ENCODE results near the gene CRB1. TPM values are rescaled to one million over a fixed set of nuclear protein-coding genes. Genes with fewer than 3 reads are reported as not detected.
"Not testable (repeated sequence)": the region's sequence is repeated elsewhere in the genome, so short reads cannot be mapped to it uniquely, and the experiment has no call there.

Gene CRB1
- total RNA-seq, 2 donors from 2014 or later = 0.17 TPM; not detected in 1

DNA sequence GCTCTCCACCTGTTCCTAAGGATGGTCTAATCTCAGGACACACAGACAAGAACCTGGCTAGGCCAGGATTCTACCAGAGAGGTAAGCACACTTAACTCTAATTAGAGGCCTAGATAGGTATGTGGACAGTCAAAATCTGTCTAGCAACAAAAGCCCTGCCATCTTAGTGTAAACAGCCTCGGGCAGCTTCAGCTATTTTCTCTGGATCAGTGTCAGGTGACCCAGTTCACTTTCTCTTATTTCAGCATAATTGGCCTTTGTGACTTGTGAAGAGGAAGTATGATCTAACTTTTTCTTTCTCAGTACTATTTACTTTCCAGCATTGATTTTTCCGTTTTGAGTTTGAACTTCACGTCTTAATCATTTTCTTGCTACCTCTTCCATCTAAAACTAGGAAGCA is 217.7 kb downstream of the CRB1 start:
- Histone ChIP-seq H3K4me1 (no peaks in the 10 kb centered on the region), H3K27me3 (no peaks in the 10 kb centered on the region), H3K4me3 (no peak overlapping the region), H3K36me3 (no peaks in the 10 kb centered on the region), H3K9me3 (no peaks in the 10 kb centered on the region), H3K9ac (ENCODE audit: low read depth in 2 of 2, low read length in 2 of 2) (no peak overlapping the region), H3K27ac (no peak overlapping the region)
- intact Hi-C loops (cut with DNase I) = no loop called here
- no peak for DNase-seq
- TF ChIP-seq, protein P1, sequence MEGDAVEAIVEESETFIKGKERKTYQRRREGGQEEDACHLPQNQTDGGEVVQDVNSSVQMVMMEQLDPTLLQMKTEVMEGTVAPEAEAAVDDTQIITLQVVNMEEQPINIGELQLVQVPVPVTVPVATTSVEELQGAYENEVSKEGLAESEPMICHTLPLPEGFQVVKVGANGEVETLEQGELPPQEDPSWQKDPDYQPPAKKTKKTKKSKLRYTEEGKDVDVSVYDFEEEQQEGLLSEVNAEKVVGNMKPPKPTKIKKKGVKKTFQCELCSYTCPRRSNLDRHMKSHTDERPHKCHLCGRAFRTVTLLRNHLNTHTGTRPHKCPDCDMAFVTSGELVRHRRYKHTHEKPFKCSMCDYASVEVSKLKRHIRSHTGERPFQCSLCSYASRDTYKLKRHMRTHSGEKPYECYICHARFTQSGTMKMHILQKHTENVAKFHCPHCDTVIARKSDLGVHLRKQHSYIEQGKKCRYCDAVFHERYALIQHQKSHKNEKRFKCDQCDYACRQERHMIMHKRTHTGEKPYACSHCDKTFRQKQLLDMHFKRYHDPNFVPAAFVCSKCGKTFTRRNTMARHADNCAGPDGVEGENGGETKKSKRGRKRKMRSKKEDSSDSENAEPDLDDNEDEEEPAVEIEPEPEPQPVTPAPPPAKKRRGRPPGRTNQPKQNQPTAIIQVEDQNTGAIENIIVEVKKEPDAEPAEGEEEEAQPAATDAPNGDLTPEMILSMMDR (IDR thresholded peaks at IDR 0.05) = no peak

DNA sequence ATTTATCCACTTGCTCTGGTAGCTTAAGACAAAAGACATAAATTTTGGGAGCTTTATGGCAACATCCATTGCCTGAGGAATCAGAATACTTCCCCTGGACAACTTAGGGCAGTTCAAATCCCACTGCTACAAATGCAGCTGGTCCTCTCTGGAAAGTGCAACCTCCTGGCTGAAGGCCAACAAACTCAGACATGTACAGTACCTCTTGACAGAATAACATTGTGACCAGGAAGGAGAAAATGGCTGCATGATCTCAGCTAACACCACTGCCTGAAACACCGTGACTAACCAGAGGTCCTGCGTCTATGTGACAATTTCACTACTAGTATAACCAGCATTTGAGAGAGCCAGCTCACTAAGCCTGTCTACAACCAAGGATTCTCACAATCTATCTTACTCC is 218.9 kb downstream of the CRB1 start:
- Histone ChIP-seq H3K9ac (ENCODE audit: low read depth in 2 of 2, low read length in 2 of 2) (no peak overlapping the region), H3K9me3 (no peaks in the 10 kb centered on the region), H3K27me3 (no peaks in the 10 kb centered on the region), H3K4me3 (no peak overlapping the region), H3K36me3 (no peaks in the 10 kb centered on the region), H3K27ac (no peak overlapping the region), H3K4me1 (no peaks in the 10 kb centered on the region)
- TF ChIP-seq, protein P1 (IDR thresholded peaks at IDR 0.05) = no peak
- intact Hi-C loops (cut with DNase I) = no loop called here
- DNase-seq = no peak

DNA sequence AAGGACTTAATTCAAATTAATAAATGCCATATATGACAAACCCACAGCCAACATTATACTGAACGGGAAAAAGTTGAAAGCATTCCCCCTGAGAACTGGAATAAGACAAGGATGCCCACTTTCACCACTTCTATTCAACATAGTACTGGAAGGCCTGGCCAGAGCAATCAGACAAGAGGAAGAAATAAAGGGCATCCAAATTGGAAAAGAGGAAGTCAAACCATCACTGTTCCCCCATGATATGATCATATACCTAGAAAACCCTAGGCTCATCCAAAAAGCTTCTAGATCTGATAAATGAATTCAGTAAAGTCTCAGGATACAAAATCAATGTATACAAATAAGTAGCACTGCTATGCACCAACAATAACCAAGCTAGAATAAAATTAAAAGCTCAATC is 223.5 kb downstream of the CRB1 start:
- H3K4me1 ChIP-seq; H3K36me3 ChIP-seq; H3K9me3 ChIP-seq; H3K4me3 ChIP-seq; H3K27ac ChIP-seq; H3K9ac ChIP-seq (ENCODE audit: low read depth in 2 of 2, low read length in 2 of 2); H3K27me3 ChIP-seq; intact Hi-C loops (cut with DNase I); DNase-seq: not testable (repeated sequence)

DNA sequence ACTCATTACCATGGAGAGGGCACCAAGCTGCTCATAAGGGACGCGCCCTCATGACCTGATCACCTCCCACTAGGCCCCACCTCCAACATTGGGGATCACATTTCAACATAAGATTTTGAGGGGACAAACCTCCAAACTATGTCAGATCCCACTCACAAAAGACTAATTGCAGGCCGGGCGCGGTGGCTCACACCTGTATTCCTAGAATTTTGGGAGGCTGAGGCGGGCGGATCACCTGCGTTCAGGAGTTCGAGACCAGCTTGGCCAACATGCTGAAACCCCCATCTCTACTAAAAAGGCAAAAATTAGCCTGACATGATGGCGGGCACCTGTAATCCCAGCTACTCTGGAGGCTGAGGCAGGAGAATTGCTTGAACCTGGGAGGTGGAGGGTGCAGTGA is 228.7 kb downstream of the CRB1 start:
- Histone ChIP-seq H3K9ac (ENCODE audit: low read depth in 2 of 2, low read length in 2 of 2) (no peak overlapping the region), H3K4me1 (no peaks in the 10 kb centered on the region), H3K27me3 (no peaks in the 10 kb centered on the region), H3K4me3 (no peak overlapping the region), H3K27ac (no peak overlapping the region), H3K9me3 (no peaks in the 10 kb centered on the region), H3K36me3 (no peaks in the 10 kb centered on the region)
- intact Hi-C loops (cut with DNase I) = no loop called here
- DNase-seq = no peak
- TF ChIP-seq, protein P1 (IDR thresholded peaks at IDR 0.05) = no peak

DNA sequence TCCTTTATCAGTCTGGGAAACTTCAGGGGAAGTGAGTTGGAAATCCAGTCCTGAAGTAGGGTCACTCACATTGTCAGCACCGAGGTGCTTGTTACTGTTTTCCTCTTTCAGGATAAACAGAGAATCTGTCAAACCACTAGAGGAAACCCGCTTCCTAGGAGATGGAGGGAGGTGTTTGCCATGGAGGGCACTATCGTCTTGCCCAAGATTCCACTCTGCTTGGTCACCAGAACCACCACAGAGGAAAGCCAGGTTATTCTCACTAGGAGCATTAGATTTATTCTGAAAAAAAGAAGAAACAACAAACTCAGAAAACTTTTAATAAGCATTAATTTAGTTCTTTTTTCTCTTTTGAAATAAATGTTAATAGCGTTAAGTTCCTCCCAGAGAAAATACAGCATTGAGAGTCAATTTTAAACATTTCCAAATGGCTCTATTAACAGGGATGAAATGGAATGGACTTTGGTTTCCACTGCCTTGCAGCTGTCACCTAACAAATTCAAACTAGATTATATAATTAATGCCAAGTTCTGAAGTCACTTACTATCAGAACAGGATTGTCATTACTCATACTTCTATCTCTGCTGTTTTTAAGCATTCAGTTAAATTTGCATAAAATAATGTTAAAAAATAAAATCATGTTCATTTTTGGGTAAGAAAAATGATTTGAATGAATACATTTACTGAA is 242.8 kb downstream of the CRB1 start:
- no peaks in the 10 kb centered on the region for H3K9me3 ChIP-seq
- no peak for DNase-seq
- no peak overlapping the region for H3K9ac ChIP-seq (ENCODE audit: low read depth in 2 of 2, low read length in 2 of 2)
- H3K4me3 ChIP-seq = no peak overlapping the region
- intact Hi-C loops (cut with DNase I) = no loop called here
- no peaks in the 10 kb centered on the region for H3K27me3 ChIP-seq
- H3K4me1 ChIP-seq = no peaks in the 10 kb centered on the region
- TF ChIP-seq, protein P1 (IDR thresholded peaks at IDR 0.05) = no peak
- no peak overlapping the region for H3K27ac ChIP-seq
- no peaks in the 10 kb centered on the region for H3K36me3 ChIP-seq

DNA sequence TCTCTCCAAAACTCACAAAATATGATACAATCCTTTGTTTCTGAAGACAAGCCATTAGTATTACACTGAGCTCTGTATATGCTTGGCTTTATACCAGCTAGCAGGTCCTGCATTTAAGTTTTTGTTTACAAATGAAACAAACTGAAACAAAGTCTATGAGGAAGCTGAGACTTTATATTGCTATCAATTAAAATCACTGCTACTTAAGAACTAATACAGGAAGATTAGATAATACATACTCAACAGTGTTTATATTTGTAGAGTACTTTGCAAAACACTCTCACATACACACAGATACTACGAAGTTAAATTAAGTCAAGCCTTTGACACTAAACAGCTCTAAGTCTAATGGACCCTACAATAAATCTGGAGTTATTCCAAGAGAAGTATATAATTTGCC is 247.4 kb downstream of the CRB1 start:
- Histone ChIP-seq H3K9ac (ENCODE audit: low read depth in 2 of 2, low read length in 2 of 2) (no peak overlapping the region), H3K9me3 (no peaks in the 10 kb centered on the region), H3K27me3 (no peaks in the 10 kb centered on the region), H3K27ac (no peak overlapping the region), H3K36me3 (no peaks in the 10 kb centered on the region), H3K4me3 (no peak overlapping the region), H3K4me1 (no peaks in the 10 kb centered on the region)
- TF ChIP-seq, protein P1 (IDR thresholded peaks at IDR 0.05) = no peak
- intact Hi-C loops (cut with DNase I) = no loop called here
- DNase-seq = no peak
